ENCODE results near the gene C2CD4D.
"Not testable (repeated sequence)": the region's sequence is repeated elsewhere in the genome, so short reads cannot be mapped to it uniquely, and the experiment has no call there.

Gene C2CD4D

GRCh38 chr1:151868486-151868885 is 28.9 kb upstream of the C2CD4D start:
- CTCF ChIA-PET, result no interaction called here
- H3K36me3 Mint-ChIP-seq, result peaks cover 6% of the 10 kb centered on the region
- peaks cover 15% of the 10 kb centered on the region for H3K27me3 Mint-ChIP-seq
- no peak overlapping the region for H3K27ac Mint-ChIP-seq
- H3K4me1 Mint-ChIP-seq, result no peaks in the 10 kb centered on the region
- no peaks in the 10 kb centered on the region for H3K9me3 Mint-ChIP-seq
- no peak overlapping the region for H3K4me3 Mint-ChIP-seq
- DNase-seq, result no peak

- H3K27me3 Mint-ChIP-seq, result peaks cover 16% of the 10 kb centered on the region
- no peak overlapping the region for H3K27ac Mint-ChIP-seq
- DNase-seq, result no peak
- H3K4me3 Mint-ChIP-seq, result no peak overlapping the region
- H3K9me3 Mint-ChIP-seq, result no peaks in the 10 kb centered on the region
- CTCF ChIA-PET, result no interaction called here
- H3K4me1 Mint-ChIP-seq, result no peaks in the 10 kb centered on the region
- H3K36me3 Mint-ChIP-seq, result peaks cover under 1% of the 10 kb centered on the region
These were observed 28.3 kb upstream of the C2CD4D start for GRCh38 chr1:151867765-151868411.

- DNase-seq, result no peak
- CTCF ChIA-PET, result no interaction called here
- H3K9me3 Mint-ChIP-seq, result no peaks in the 10 kb centered on the region
- no peaks in the 10 kb centered on the region for H3K4me1 Mint-ChIP-seq
- H3K27ac Mint-ChIP-seq, result no peak overlapping the region
- H3K27me3 Mint-ChIP-seq, result peaks cover 21% of the 10 kb centered on the region
- no peak overlapping the region for H3K4me3 Mint-ChIP-seq
- no peaks in the 10 kb centered on the region for H3K36me3 Mint-ChIP-seq
These were observed 27.7 kb upstream of the C2CD4D start for GRCh38 chr1:151867321-151867720.

- Mint-ChIP-seq H3K9me3 (no peaks in the 10 kb centered on the region), H3K4me1 (no peaks in the 10 kb centered on the region), H3K36me3 (no peaks in the 10 kb centered on the region), H3K27ac (no peak overlapping the region), H3K27me3 (peaks cover 34% of the 10 kb centered on the region), H3K4me3 (no peak overlapping the region)
- no peak for DNase-seq
- CTCF ChIA-PET, result interaction anchor here (0.5 kb wide), 1 partner anchor 56 kb away, joined by 3 read pairs; no protein-coding TSS in a partner anchor
These were observed 24.8 kb upstream of the C2CD4D start for GRCh38 chr1:151864411-151864810.

- CTCF ChIA-PET, result no interaction called here
- H3K36me3 Mint-ChIP-seq, result no peaks in the 10 kb centered on the region
- H3K4me1 Mint-ChIP-seq, result no peaks in the 10 kb centered on the region
- H3K27me3 Mint-ChIP-seq, result peaks cover 35% of the 10 kb centered on the region
- no peak overlapping the region for H3K4me3 Mint-ChIP-seq
- no peaks in the 10 kb centered on the region for H3K9me3 Mint-ChIP-seq
- no peak overlapping the region for H3K27ac Mint-ChIP-seq
- no peak for DNase-seq
These were observed 23.0 kb upstream of the C2CD4D start for GRCh38 chr1:151862604-151863003.

- peaks cover 40% of the 10 kb centered on the region for H3K27me3 Mint-ChIP-seq
- no peaks in the 10 kb centered on the region for H3K36me3 Mint-ChIP-seq
- H3K4me3 Mint-ChIP-seq, result no peak overlapping the region
- CTCF ChIA-PET, result no interaction called here
- H3K4me1 Mint-ChIP-seq, result no peaks in the 10 kb centered on the region
- no peak for DNase-seq
- H3K27ac Mint-ChIP-seq, result no peak overlapping the region
- H3K9me3 Mint-ChIP-seq, result no peaks in the 10 kb centered on the region
These were observed 21.0 kb upstream of the C2CD4D start for GRCh38 chr1:151860504-151861187.

GRCh38 chr1:151859891-151860293 is 20.3 kb upstream of the C2CD4D start:
- Mint-ChIP-seq H3K27me3 (peaks cover 34% of the 10 kb centered on the region), H3K4me3 (no peak overlapping the region), H3K4me1 (no peaks in the 10 kb centered on the region), H3K27ac (no peak overlapping the region), H3K36me3 (no peaks in the 10 kb centered on the region), H3K9me3 (no peaks in the 10 kb centered on the region)
- DNase-seq, result no peak
- CTCF ChIA-PET, result interaction anchor here (1.0 kb wide), 1 partner anchor 166 kb away, joined by 3 read pairs; no protein-coding TSS in a partner anchor

- Mint-ChIP-seq H3K4me3 (no peak overlapping the region), H3K27me3 (peaks cover 33% of the 10 kb centered on the region), H3K27ac (no peak overlapping the region), H3K4me1 (no peaks in the 10 kb centered on the region), H3K9me3 (no peaks in the 10 kb centered on the region), H3K36me3 (no peaks in the 10 kb centered on the region)
- no peak for DNase-seq
- CTCF ChIA-PET, result interaction anchor here (1.0 kb wide), 1 partner anchor 166 kb away, joined by 3 read pairs; no protein-coding TSS in a partner anchor
These were observed 19.5 kb upstream of the C2CD4D start for GRCh38 chr1:151858886-151859665.

- Mint-ChIP-seq H3K9me3 (no peaks in the 10 kb centered on the region), H3K4me1 (no peaks in the 10 kb centered on the region)
These were observed 18.6 kb upstream of the C2CD4D start for GRCh38 chr1:151858030-151858746.

GRCh38 chr1:151855933-151856332 is 16.3 kb upstream of the C2CD4D start:
- H3K36me3 Mint-ChIP-seq, result no peaks in the 10 kb centered on the region
- CTCF ChIA-PET, result interaction anchor here (0.7 kb wide), 1 partner anchor 143 kb away, joined by 3 read pairs; no protein-coding TSS in a partner anchor

More at GRCh38 chr1:151858030-151858746, 18.6 kb upstream of the C2CD4D start:
- DNase-seq, result no peak
- no peaks in the 10 kb centered on the region for H3K36me3 Mint-ChIP-seq
- CTCF ChIA-PET, result no interaction called here
- H3K27ac Mint-ChIP-seq, result no peak overlapping the region
- H3K27me3 Mint-ChIP-seq, result peaks cover 33% of the 10 kb centered on the region
- no peak overlapping the region for H3K4me3 Mint-ChIP-seq

GRCh38 chr1:151855516-151855915 is 15.9 kb upstream of the C2CD4D start:
- H3K9me3 Mint-ChIP-seq, DNase-seq, H3K36me3 Mint-ChIP-seq, H3K4me1 Mint-ChIP-seq, H3K4me3 Mint-ChIP-seq, H3K27ac Mint-ChIP-seq, CTCF ChIA-PET: not testable (repeated sequence)
- peaks cover 20% of the 10 kb centered on the region for H3K27me3 Mint-ChIP-seq

More at GRCh38 chr1:151855933-151856332, 16.3 kb upstream of the C2CD4D start:
- H3K27ac Mint-ChIP-seq, result no peak overlapping the region
- H3K4me3 Mint-ChIP-seq, result no peak overlapping the region
- H3K27me3 Mint-ChIP-seq, result peaks cover 24% of the 10 kb centered on the region
- DNase-seq, result no peak
- no peaks in the 10 kb centered on the region for H3K4me1 Mint-ChIP-seq
- H3K9me3 Mint-ChIP-seq, result no peaks in the 10 kb centered on the region

GRCh38 chr1:151854658-151855057 is 15.0 kb upstream of the C2CD4D start:
- Mint-ChIP-seq H3K4me1 (no peaks in the 10 kb centered on the region), H3K27ac (no peak overlapping the region), H3K9me3 (no peaks in the 10 kb centered on the region), H3K36me3 (no peaks in the 10 kb centered on the region), H3K4me3 (no peak overlapping the region), H3K27me3 (peaks cover 17% of the 10 kb centered on the region)
- CTCF ChIA-PET, result no interaction called here
- no peak for DNase-seq

- DNase-seq, result no peak
- CTCF ChIA-PET, result interaction anchor here (0.7 to 1.4 kb wide), 4 partner anchors 9 to 552 kb away, joined by 3 read pairs; partner anchors contain the start of gene C2CD4D
- H3K27me3 Mint-ChIP-seq, result peaks cover 9% of the 10 kb centered on the region
- H3K4me3 Mint-ChIP-seq, result no peak within 1 kb of the TSS
- no peaks in the 10 kb centered on the region for H3K36me3 Mint-ChIP-seq
- no peaks in the 10 kb centered on the region for H3K9me3 Mint-ChIP-seq
- H3K4me1 Mint-ChIP-seq, result no peaks in the 10 kb centered on the region
- H3K27ac Mint-ChIP-seq, result no peak within 1 kb of the TSS
These were observed 13.9 kb upstream of the C2CD4D start, which contains the start of gene THEM5 for GRCh38 chr1:151853411-151853943. THEM5 (minus strand) TSS chr1:151853712; CDS start chr1:151853565, 147 bp downstream.
